HEK293 (cell line): ENCODE results near the gene TMEM51.

Experiments
- CTCF ChIA-PET: fragments of 350-600 bp; formaldehyde crosslinking; extraction: SDS; loops from one replicate; lab custom pipeline; 2021; ENCODE audit warnings: antibody characterized with exemption; lab: Yijun Ruan, JAX
- POLR2A ChIA-PET: fragments of 300-600 bp; formaldehyde crosslinking; extraction: SDS; loops from one replicate; lab custom pipeline; 2020; ENCODE audit warnings: antibody characterized with exemption, inconsistent platforms; lab: Yijun Ruan, JAX
- H3K27ac ChIP-seq: fragments of 200-500 bp; sonication (Bioruptor generic); 2 replicates; pipeline ENCODE4 v1.5.1; 2014; ENCODE audit warnings: low read depth, low read length, control low read depth, inconsistent platforms; ENCODE audit errors: extremely low read depth
- H3K36me3 ChIP-seq, 2 experiments: fragments of 200-500 bp in 1 of 2; sonication (Bioruptor generic) in 1 of 2; 1 replicate in 1 of 2; 2 replicates in 1 of 2; pipeline ENCODE4 v1.5.1; 2014 to 2017; ENCODE audit warnings: inconsistent platforms in 2 of 2, low read length in 2 of 2; ENCODE audit not compliant: control insufficient read depth in 2 of 2, insufficient read depth in 1 of 2
- H3K4me1 ChIP-seq: fragments of 200-500 bp; sonication (Bioruptor generic); 2 replicates; pipeline ENCODE4 v1.5.1; 2014; ENCODE audit warnings: mild to moderate bottlenecking, low read length, inconsistent platforms; ENCODE audit not compliant: control insufficient read depth, insufficient read depth
- H3K4me3 ChIP-seq: 2 replicates; pipeline ENCODE4 v1.5.1; 2011; ENCODE audit warnings: low read depth, mild to moderate bottlenecking, control low read depth, low read length, moderate library complexity
- H3K9me3 ChIP-seq: fragments of 200-500 bp; sonication (Bioruptor generic); 2 replicates; pipeline ENCODE4 v1.5.1; 2014; ENCODE audit warnings: low read depth, low read length, inconsistent platforms; ENCODE audit not compliant: control insufficient read depth, insufficient read depth
- FEZF1 ChIP-seq: fragments of 450-650 bp; formaldehyde crosslinking; IDR thresholded peaks from 2 replicates; pipeline ENCODE4 v1.5.1; 2016; ENCODE audit warnings: missing biosample characterization, missing genetic modification characterization
- GLIS2 ChIP-seq: fragments of 450-650 bp; formaldehyde crosslinking; IDR thresholded peaks from 2 replicates; pipeline ENCODE4 v1.5.1; 2016; ENCODE audit warnings: missing biosample characterization, missing genetic modification characterization
- KLF1 ChIP-seq: fragments of 450-650 bp; formaldehyde crosslinking; IDR thresholded peaks from 2 replicates; pipeline ENCODE4 v1.5.1; 2016; ENCODE audit warnings: missing biosample characterization, missing genetic modification characterization
- KLF16 ChIP-seq: fragments of 450-650 bp; formaldehyde crosslinking; IDR thresholded peaks from 2 replicates; pipeline ENCODE4 v1.5.1; 2017; ENCODE audit warnings: missing biosample characterization, missing genetic modification characterization
- OSR2 ChIP-seq: fragments of 450-650 bp; formaldehyde crosslinking; IDR thresholded peaks from 2 replicates; pipeline ENCODE4 v1.5.1; 2016; ENCODE audit warnings: missing biosample characterization, missing genetic modification characterization
- OVOL3 ChIP-seq: fragments of 450-650 bp; formaldehyde crosslinking; IDR thresholded peaks from 2 replicates; pipeline ENCODE4 v1.5.1; 2016; ENCODE audit warnings: missing biosample characterization, missing genetic modification characterization
- SP7 ChIP-seq: fragments of 450-650 bp; formaldehyde crosslinking; IDR thresholded peaks from 2 replicates; pipeline ENCODE4 v1.5.1; 2016; ENCODE audit warnings: missing biosample characterization, missing genetic modification characterization
- TSHZ1 ChIP-seq: fragments of 450-650 bp; formaldehyde crosslinking; IDR thresholded peaks from 2 replicates; pipeline ENCODE4 v1.5.1; 2016; ENCODE audit warnings: missing biosample characterization, missing genetic modification characterization, borderline replicate concordance
- ZFHX2 ChIP-seq: fragments of 450-650 bp; formaldehyde crosslinking; conservative IDR thresholded peaks from 2 replicates; pipeline ENCODE4 v1.5.1; 2016; ENCODE audit warnings: missing biosample characterization, missing genetic modification characterization
- ZFP69B ChIP-seq: fragments of 450-650 bp; formaldehyde crosslinking; IDR thresholded peaks from 2 replicates; pipeline ENCODE4 v1.5.1; 2016; ENCODE audit warnings: missing biosample characterization, missing genetic modification characterization
- ZNF140 ChIP-seq: fragments of 450-650 bp; formaldehyde crosslinking; IDR thresholded peaks from 2 replicates; pipeline ENCODE4 v1.5.1; 2016; ENCODE audit warnings: missing biosample characterization, missing genetic modification characterization
- ZNF175 ChIP-seq: fragments of 450-650 bp; formaldehyde crosslinking; IDR thresholded peaks from 2 replicates; pipeline ENCODE4 v1.5.1; 2016; ENCODE audit warnings: missing biosample characterization, missing genetic modification characterization
- ZNF501 ChIP-seq: fragments of 450-650 bp; formaldehyde crosslinking; IDR thresholded peaks from 2 replicates; pipeline ENCODE4 v1.5.1; 2016; ENCODE audit warnings: missing biosample characterization, missing genetic modification characterization
- ZNF510 ChIP-seq: fragments of 450-650 bp; formaldehyde crosslinking; IDR thresholded peaks from 2 replicates; pipeline ENCODE4 v1.5.1; 2018; ENCODE audit warnings: mild to moderate bottlenecking, missing genetic modification characterization, missing biosample characterization; ENCODE audit not compliant: insufficient replicate concordance
- ZNF580 ChIP-seq: fragments of 450-650 bp; formaldehyde crosslinking; IDR thresholded peaks from 2 replicates; pipeline ENCODE4 v1.5.1; 2016; ENCODE audit warnings: missing biosample characterization, missing genetic modification characterization
- ZNF664 ChIP-seq: fragments of 450-650 bp; formaldehyde crosslinking; IDR thresholded peaks from 2 replicates; pipeline ENCODE4 v1.5.1; 2016; ENCODE audit warnings: missing biosample characterization, missing genetic modification characterization
- ZNF707 ChIP-seq: fragments of 450-650 bp; formaldehyde crosslinking; IDR thresholded peaks from 2 replicates; pipeline ENCODE4 v1.5.1; 2016; ENCODE audit warnings: missing biosample characterization, missing genetic modification characterization
- ZNF768 ChIP-seq: fragments of 450-650 bp; formaldehyde crosslinking; IDR thresholded peaks from 2 replicates; pipeline ENCODE4 v1.5.1; 2018; ENCODE audit warnings: missing biosample characterization, mild to moderate bottlenecking, missing genetic modification characterization
- TF ChIP-seq, protein P1 (sequence below): fragments of 450-650 bp; formaldehyde crosslinking; IDR thresholded peaks from 2 replicates; pipeline ENCODE4 v1.5.1; 2017; ENCODE audit warnings: missing biosample characterization, missing genetic modification characterization
- TF ChIP-seq, protein P2 (sequence below): fragments of 450-650 bp; formaldehyde crosslinking; IDR thresholded peaks from 2 replicates; pipeline ENCODE4 v1.5.1; 2017; ENCODE audit warnings: missing biosample characterization, mild to moderate bottlenecking, missing genetic modification characterization, moderate library complexity

TMEM51 gene

GRCh38 chr1:15107058-15107687, 46.4 kb upstream of the TMEM51 start:
- Histone ChIP-seq H3K36me3 (no peaks in the 10 kb centered on the region), H3K27ac (no peak overlapping the region), H3K9me3 (no peaks in the 10 kb centered on the region), H3K4me1 (no peaks in the 10 kb centered on the region), H3K4me3 (no peak overlapping the region)
- POLR2A ChIA-PET, result no interaction called here
- CTCF ChIA-PET, result interaction anchor here (0.5 to 2.5 kb wide), 5 partner anchors 7 to 197 kb away, joined by 4 to 9 read pairs (median 5); no protein-coding TSS in a partner anchor
- peak; percentile 60; the same call in 1 of the 2 replicates for TF ChIP-seq ZNF768
- no peak for TF ChIP-seq ZNF175 (tag by site-specific recombination)

DNA sequence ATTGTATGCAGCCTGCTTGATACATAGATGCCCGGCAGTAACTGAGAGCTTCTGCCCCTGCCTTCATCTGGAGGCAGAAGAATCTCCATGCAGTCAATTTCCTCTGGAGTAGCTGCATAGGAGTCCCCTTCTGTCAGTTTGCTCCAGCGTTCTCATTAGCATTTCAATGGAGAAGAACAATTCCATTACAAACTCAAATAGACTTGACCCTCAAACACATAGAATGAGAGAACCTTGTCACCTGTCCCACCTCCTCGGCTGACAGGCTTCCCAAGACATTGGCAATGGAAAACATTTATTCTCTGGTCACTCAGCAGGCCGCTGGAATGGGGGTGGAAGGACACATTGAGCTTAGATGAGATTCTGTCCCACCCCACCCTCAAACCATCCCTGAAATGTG, 45.6 kb upstream of the TMEM51 start:
- Histone ChIP-seq H3K36me3 (no peaks in the 10 kb centered on the region), H3K9me3 (no peaks in the 10 kb centered on the region), H3K4me1 (no peaks in the 10 kb centered on the region), H3K4me3 (no peak overlapping the region), H3K27ac (no peak overlapping the region)
- CTCF ChIA-PET, result interaction anchor here (0.5 to 2.5 kb wide), 5 partner anchors 8 to 280 kb away, joined by 3 to 9 read pairs (median 5); no protein-coding TSS in a partner anchor
- POLR2A ChIA-PET, result no interaction called here
- TF ChIP-seq KLF16 (tag by site-specific recombination), result no peak
- TF ChIP-seq, all 188 proteins: peak for 0

GRCh38 chr1:15110128-15110866, 43.2 kb upstream of the TMEM51 start:
- Histone ChIP-seq H3K27ac (no peak overlapping the region), H3K36me3 (no peaks in the 10 kb centered on the region)
- TF ChIP-seq ZNF510 (tag by site-specific recombination) (no peak), OSR2 (no peak)
- TF ChIP-seq, protein P1, sequence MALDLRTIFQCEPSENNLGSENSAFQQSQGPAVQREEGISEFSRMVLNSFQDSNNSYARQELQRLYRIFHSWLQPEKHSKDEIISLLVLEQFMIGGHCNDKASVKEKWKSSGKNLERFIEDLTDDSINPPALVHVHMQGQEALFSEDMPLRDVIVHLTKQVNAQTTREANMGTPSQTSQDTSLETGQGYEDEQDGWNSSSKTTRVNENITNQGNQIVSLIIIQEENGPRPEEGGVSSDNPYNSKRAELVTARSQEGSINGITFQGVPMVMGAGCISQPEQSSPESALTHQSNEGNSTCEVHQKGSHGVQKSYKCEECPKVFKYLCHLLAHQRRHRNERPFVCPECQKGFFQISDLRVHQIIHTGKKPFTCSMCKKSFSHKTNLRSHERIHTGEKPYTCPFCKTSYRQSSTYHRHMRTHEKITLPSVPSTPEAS (tag by site-specific recombination), result peak; percentile 78
- TF ChIP-seq, all 188 proteins: peak for 1
- POLR2A ChIA-PET, result interaction anchor here (0.8 kb wide), 1 partner anchor 21 kb away, joined by 4 read pairs; no protein-coding TSS in a partner anchor
- Histone ChIP-seq H3K9me3 (no peaks in the 10 kb centered on the region), H3K4me1 (no peaks in the 10 kb centered on the region), H3K4me3 (no peak overlapping the region)
- CTCF ChIA-PET, result interaction anchor here (0.6 to 2.6 kb wide), 3 partner anchors 12 to 996 kb away, joined by 3 to 10 read pairs (median 3); no protein-coding TSS in a partner anchor

GRCh38 chr1:15110867-15111230, 42.7 kb upstream of the TMEM51 start:
- Histone ChIP-seq H3K9me3 (no peaks in the 10 kb centered on the region), H3K27ac (no peak overlapping the region), H3K36me3 (no peaks in the 10 kb centered on the region), H3K4me3 (no peak overlapping the region), H3K4me1 (no peaks in the 10 kb centered on the region)
- CTCF ChIA-PET, result interaction anchor here (0.6 to 2.6 kb wide), 4 partner anchors 13 to 997 kb away, joined by 3 to 10 read pairs (median 3); no protein-coding TSS in a partner anchor
- POLR2A ChIA-PET, result interaction anchor here (0.8 kb wide), 1 partner anchor 21 kb away, joined by 4 read pairs; no protein-coding TSS in a partner anchor
- no peak for TF ChIP-seq TSHZ1
- TF ChIP-seq FEZF1 (tag by site-specific recombination), result no peak
- no peak for TF ChIP-seq ZNF664 (tag by site-specific recombination)
- TF ChIP-seq SP7 (tag by site-specific recombination), result no peak
- TF ChIP-seq, protein P2, sequence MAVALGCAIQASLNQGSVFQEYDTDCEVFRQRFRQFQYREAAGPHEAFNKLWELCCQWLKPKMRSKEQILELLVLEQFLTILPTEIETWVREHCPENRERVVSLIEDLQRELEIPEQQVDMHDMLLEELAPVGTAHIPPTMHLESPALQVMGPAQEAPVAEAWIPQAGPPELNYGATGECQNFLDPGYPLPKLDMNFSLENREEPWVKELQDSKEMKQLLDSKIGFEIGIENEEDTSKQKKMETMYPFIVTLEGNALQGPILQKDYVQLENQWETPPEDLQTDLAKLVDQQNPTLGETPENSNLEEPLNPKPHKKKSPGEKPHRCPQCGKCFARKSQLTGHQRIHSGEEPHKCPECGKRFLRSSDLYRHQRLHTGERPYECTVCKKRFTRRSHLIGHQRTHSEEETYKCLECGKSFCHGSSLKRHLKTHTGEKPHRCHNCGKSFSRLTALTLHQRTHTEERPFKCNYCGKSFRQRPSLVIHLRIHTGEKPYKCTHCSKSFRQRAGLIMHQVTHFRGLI (tag by site-specific recombination), result no peak
- no peak for TF ChIP-seq ZFHX2 (tag by site-specific recombination)
- TF ChIP-seq KLF1 (tag by site-specific recombination), result no peak
- no peak for TF ChIP-seq ZNF501 (tag by site-specific recombination)
- no peak for TF ChIP-seq OVOL3
- TF ChIP-seq ZNF140 (tag by site-specific recombination), result no peak
- TF ChIP-seq ZNF707 (tag by site-specific recombination), result no peak
- TF ChIP-seq ZNF580 (tag by site-specific recombination), result no peak
- no peak for TF ChIP-seq GLIS2 (tag by site-specific recombination)
- TF ChIP-seq ZFP69B (tag by site-specific recombination), result no peak
